ENCODE data around the gene DNAJC2. TPM values are rescaled to one million over a fixed set of nuclear protein-coding genes. Genes with fewer than 3 reads are reported as not detected.

DNAJC2 gene
- total RNA-seq, 1 donor from 2014 or later, result 40.0 TPM

DNA sequence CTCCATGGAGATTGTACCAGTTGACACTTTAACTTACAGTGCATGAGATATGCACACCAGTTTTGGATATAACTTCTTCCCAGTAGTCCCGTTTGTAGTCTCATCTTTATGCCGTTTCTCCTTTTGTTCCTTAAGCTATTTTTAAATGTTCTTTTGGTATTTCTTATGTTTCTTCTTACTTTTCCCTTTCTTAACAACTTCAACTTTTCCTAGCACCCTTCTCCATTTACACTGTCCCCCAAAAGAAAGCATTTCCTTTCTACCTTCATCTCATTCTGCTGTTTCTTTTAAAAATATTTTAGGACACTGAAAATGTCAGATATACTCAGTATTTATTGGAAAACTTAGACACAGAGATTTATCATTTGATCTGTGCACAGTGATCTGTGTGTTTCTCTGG, 4.4 kb upstream of the DNAJC2 start:
- Histone ChIP-seq H4K20me1 (ENCODE audit: insufficient read depth, low read length) (peaks cover 45% of the 10 kb centered on the region), H3K9ac (ENCODE audit: low read length) (peak overlapping the region; percentile 99)

DNA sequence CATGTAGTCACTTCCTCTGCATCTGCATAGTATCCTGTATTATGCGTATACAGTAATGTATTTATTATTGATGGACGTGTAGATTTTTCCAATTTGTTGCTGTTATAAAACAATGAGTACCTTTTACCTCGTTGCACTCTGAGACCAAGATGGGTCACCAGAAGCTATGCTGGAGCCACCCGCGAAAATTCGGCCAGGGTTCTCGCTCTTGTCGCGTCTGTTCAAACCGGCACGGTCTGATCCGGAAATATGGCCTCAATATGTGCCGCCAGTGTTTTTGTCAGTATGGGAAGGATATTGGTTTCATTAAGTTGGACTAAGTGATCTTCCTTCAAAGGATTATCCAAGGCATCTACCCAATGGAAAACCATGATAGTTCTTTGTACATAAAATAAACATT, 3.9 kb upstream of the DNAJC2 start:
- H3K4me2 ChIP-seq (ENCODE audit: low read length), result peak overlapping the region; percentile 86
- peak overlapping the region; percentile 99 for H3K9ac ChIP-seq (ENCODE audit: low read length)
- H3K4me3 ChIP-seq (ENCODE audit: insufficient read depth, low read depth, low read length), result peak overlapping the region; percentile 98
- Mint-ChIP-seq H3K36me3 (ENCODE audit: low read depth, unreplicated experiment) (no peaks in the 10 kb centered on the region), H3K9me3 (ENCODE audit: unreplicated experiment) (no peaks in the 10 kb centered on the region), H3K27ac (ENCODE audit: unreplicated experiment) (no peak overlapping the region), H3K4me1 (ENCODE audit: low read depth, unreplicated experiment) (peaks cover 10% of the 10 kb centered on the region), H3K27me3 (ENCODE audit: low read depth, unreplicated experiment) (no peaks in the 10 kb centered on the region), H3K4me3 (ENCODE audit: unreplicated experiment) (peak overlapping the region; percentile 98)
- H3K79me2 ChIP-seq (ENCODE audit: insufficient read depth, low read length), result peaks cover 80% of the 10 kb centered on the region
- FAIRE-seq (no peak), DNase-seq (ENCODE audit: low read depth) (no peak)
- TF ChIP-seq EZH2 (IDR thresholded peaks at IDR 0.05; ENCODE audit: insufficient read depth, low read length), result no peak
- TF ChIP-seq, protein P1, sequence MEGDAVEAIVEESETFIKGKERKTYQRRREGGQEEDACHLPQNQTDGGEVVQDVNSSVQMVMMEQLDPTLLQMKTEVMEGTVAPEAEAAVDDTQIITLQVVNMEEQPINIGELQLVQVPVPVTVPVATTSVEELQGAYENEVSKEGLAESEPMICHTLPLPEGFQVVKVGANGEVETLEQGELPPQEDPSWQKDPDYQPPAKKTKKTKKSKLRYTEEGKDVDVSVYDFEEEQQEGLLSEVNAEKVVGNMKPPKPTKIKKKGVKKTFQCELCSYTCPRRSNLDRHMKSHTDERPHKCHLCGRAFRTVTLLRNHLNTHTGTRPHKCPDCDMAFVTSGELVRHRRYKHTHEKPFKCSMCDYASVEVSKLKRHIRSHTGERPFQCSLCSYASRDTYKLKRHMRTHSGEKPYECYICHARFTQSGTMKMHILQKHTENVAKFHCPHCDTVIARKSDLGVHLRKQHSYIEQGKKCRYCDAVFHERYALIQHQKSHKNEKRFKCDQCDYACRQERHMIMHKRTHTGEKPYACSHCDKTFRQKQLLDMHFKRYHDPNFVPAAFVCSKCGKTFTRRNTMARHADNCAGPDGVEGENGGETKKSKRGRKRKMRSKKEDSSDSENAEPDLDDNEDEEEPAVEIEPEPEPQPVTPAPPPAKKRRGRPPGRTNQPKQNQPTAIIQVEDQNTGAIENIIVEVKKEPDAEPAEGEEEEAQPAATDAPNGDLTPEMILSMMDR (IDR thresholded peaks at IDR 0.05; ENCODE audit: insufficient read depth, low read depth, low read length), result no peak
- no peaks in the 10 kb centered on the region for H3K27me3 ChIP-seq (ENCODE audit: insufficient read depth, low read length)
- H4K20me1 ChIP-seq (ENCODE audit: insufficient read depth, low read length), result peaks cover 44% of the 10 kb centered on the region
- peaks cover 8% of the 10 kb centered on the region for H3K36me3 ChIP-seq (ENCODE audit: insufficient read depth, low read length)
- H3K27ac ChIP-seq (ENCODE audit: low read depth, low read length), result peak overlapping the region; percentile 94
- no peaks in the 10 kb centered on the region for H3K9me3 ChIP-seq (ENCODE audit: insufficient read depth, low read depth, low read length)
- H2AFZ ChIP-seq (ENCODE audit: low read depth, low read length), result no peak overlapping the region
- peaks cover 7% of the 10 kb centered on the region for H3K4me1 ChIP-seq (ENCODE audit: insufficient read depth, low read length)

More for the DNA sequence above, 4.4 kb upstream of the DNAJC2 start:
- peaks cover 8% of the 10 kb centered on the region for H3K36me3 ChIP-seq (ENCODE audit: insufficient read depth, low read length)
- no peak for TF ChIP-seq EZH2 (IDR thresholded peaks at IDR 0.05; ENCODE audit: insufficient read depth, low read length)
- TF ChIP-seq, protein P1 (IDR thresholded peaks at IDR 0.05; ENCODE audit: insufficient read depth, low read depth, low read length), result no peak
- no peaks in the 10 kb centered on the region for H3K9me3 Mint-ChIP-seq (ENCODE audit: unreplicated experiment)
- H3K4me3 ChIP-seq (ENCODE audit: insufficient read depth, low read depth, low read length), result peak overlapping the region; percentile 98
- no peaks in the 10 kb centered on the region for H3K27me3 ChIP-seq (ENCODE audit: insufficient read depth, low read length)
- H3K79me2 ChIP-seq (ENCODE audit: insufficient read depth, low read length), result peaks cover 80% of the 10 kb centered on the region
- H3K36me3 Mint-ChIP-seq (ENCODE audit: low read depth, unreplicated experiment), result no peaks in the 10 kb centered on the region
- peaks cover 7% of the 10 kb centered on the region for H3K4me1 ChIP-seq (ENCODE audit: insufficient read depth, low read length)
- no peak overlapping the region for H2AFZ ChIP-seq (ENCODE audit: low read depth, low read length)
- H3K4me2 ChIP-seq (ENCODE audit: low read length), result peak overlapping the region; percentile 86
- peak overlapping the region; percentile 9 for H3K27ac Mint-ChIP-seq (ENCODE audit: unreplicated experiment)
- DNase-seq (ENCODE audit: low read depth) (no peak), FAIRE-seq (no peak)
- no peaks in the 10 kb centered on the region for H3K27me3 Mint-ChIP-seq (ENCODE audit: low read depth, unreplicated experiment)
- H3K4me3 Mint-ChIP-seq (ENCODE audit: unreplicated experiment), result peak overlapping the region; percentile 98
- no peaks in the 10 kb centered on the region for H3K9me3 ChIP-seq (ENCODE audit: insufficient read depth, low read depth, low read length)
- H3K4me1 Mint-ChIP-seq (ENCODE audit: low read depth, unreplicated experiment), result peaks cover 10% of the 10 kb centered on the region
- H3K27ac ChIP-seq (ENCODE audit: low read depth, low read length), result no peak overlapping the region

DNA sequence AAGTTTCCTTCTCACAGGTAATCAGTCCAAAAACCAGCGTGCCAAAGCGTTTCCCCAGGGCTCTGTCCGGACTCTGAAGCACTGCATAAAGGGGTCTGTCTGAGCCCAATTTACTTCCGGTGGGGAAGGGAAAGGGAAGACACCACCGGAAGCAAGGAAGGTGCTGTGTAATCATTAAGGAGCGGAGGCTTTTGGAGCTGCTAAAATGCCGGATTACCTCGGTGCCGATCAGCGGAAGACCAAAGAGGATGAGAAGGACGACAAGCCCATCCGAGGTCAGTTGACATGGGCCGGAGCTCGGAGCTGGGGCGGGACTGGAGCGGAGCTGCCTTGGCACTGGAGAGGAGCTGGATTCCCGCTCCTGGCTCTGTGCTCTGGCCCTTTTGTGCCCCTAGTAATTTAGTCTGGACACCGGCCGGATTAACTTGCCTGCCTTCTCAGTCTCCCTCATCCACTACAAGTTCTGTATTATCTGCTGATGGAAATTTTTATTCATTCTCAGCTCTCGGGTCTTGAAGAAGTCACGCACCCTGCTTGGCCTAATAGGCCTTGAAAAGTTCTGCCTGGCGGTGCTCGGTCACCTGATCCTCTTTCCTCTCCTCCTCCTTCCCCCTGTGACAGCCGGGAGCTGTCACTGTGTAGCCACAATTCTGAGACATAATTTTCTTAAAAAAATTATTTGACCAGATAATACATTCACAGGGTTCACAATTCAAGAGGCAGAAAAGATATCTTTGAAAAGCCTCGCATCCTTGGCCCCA, 3.1 kb upstream of the DNAJC2 start, which contains the start of gene PSMC2:
TSS of gene PSMC2 (plus strand) at position 137 of the 761 bp plus-strand sequence. CDS start at position 206, 69 bp downstream.
- H3K9ac ChIP-seq (ENCODE audit: low read length), result peak within 1 kb of the TSS; percentile 99
- TF ChIP-seq EZH2 (IDR thresholded peaks at IDR 0.05; ENCODE audit: insufficient read depth, low read length), result no peak
- TF ChIP-seq, protein P1 (IDR thresholded peaks at IDR 0.05; ENCODE audit: insufficient read depth, low read depth, low read length), result no peak
- H2AFZ ChIP-seq (ENCODE audit: low read depth, low read length), result peak within 1 kb of the TSS; percentile 93
- no peaks in the 10 kb centered on the region for H3K9me3 Mint-ChIP-seq (ENCODE audit: unreplicated experiment)
- H3K27me3 ChIP-seq (ENCODE audit: insufficient read depth, low read length), result no peaks in the 10 kb centered on the region
- peaks cover 80% of the 10 kb centered on the region for H3K79me2 ChIP-seq (ENCODE audit: insufficient read depth, low read length)
- peak within 1 kb of the TSS; percentile 86 for H3K4me2 ChIP-seq (ENCODE audit: low read length)
- peak within 1 kb of the TSS; percentile 98 for H3K4me3 ChIP-seq (ENCODE audit: insufficient read depth, low read depth, low read length)
- H3K36me3 ChIP-seq (ENCODE audit: insufficient read depth, low read length), result peaks cover 5% of the 10 kb centered on the region
- peaks cover 10% of the 10 kb centered on the region for H3K4me1 Mint-ChIP-seq (ENCODE audit: low read depth, unreplicated experiment)
- peak; percentile 91 for DNase-seq (ENCODE audit: low read depth)
- peak within 1 kb of the TSS; percentile 98 for H3K4me3 Mint-ChIP-seq (ENCODE audit: unreplicated experiment)
- H3K4me1 ChIP-seq (ENCODE audit: insufficient read depth, low read length), result peaks cover 7% of the 10 kb centered on the region
- peaks cover 37% of the 10 kb centered on the region for H4K20me1 ChIP-seq (ENCODE audit: insufficient read depth, low read length)
- no peaks in the 10 kb centered on the region for H3K27me3 Mint-ChIP-seq (ENCODE audit: low read depth, unreplicated experiment)
- peak within 1 kb of the TSS; percentile 98 for H3K27ac Mint-ChIP-seq (ENCODE audit: unreplicated experiment)
- no peaks in the 10 kb centered on the region for H3K9me3 ChIP-seq (ENCODE audit: insufficient read depth, low read depth, low read length)
- FAIRE-seq, result no peak
- H3K27ac ChIP-seq (ENCODE audit: low read depth, low read length), result peak within 1 kb of the TSS; percentile 94
- no peaks in the 10 kb centered on the region for H3K36me3 Mint-ChIP-seq (ENCODE audit: low read depth, unreplicated experiment)

All from astrocyte (in vitro differentiated cells and primary cell).